Stimulated activated CD8-positive, alpha-beta memory T cell treated with anti-CD3 and anti-CD28 coated beads, Interleukin-12 subunit alpha, Interleukin-12 subunit beta, amount 100 ng/mL, for 4 hours (primary cell): Measurements from ENCODE around the gene PDXP.
"Not testable (repeated sequence)": the region's sequence is repeated elsewhere in the genome, so short reads cannot be mapped to it uniquely, and the experiment has no call there.

Experiments used
- DNase-seq: peaks from one replicate; pipeline ENCODE4 v3.0.0-alpha.2; 2020; ENCODE audit warnings: low read depth

The PDXP gene

GRCh38 chr22:37674951-37675929 lies 16.7 kb downstream of the PDXP start, which contains the start of gene LGALS1:
LGALS1 (plus strand) TSS chr22:37675636; CDS start chr22:37675703, 67 bp downstream.
- peak; percentile 42 for DNase-seq

DNA sequence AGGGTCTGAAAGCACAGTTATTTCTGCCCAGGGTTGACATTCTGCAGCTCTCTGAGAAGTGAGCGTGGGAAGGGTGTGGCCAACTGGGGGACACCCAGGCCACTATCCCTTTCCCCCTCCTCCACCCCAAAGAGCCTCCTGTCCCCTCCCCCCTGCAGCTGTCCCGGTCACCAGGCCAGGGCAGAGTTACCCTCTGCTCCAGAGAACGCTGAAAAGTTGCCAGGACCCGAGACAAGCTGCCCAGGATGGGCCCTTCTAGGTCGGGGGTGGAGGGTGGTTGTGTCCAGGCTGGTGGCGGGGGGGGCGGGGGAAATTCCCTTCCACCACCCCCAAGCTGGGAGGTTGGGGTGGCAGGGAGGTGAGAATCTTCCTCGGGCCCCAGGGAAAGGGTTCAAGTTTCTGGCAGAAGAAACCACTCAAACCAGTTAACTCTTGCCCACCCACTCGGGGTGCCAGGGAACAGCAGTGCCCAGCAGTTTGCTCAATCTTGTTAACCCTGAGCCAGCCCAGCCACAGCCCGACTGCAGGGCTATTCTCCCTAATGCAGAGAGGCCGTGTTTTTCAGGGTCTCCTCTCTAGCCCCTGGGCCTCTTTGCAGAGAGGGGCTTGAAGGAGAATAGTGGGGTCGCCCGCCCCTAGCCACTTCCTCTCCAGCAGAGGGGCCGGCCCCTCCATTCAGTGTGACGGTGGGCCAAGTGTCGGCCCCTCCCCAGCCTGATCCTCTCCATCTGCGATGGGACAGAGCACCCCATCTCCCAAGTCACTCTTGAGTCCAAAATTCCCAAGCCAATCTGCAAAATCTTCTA lies 17.6 kb downstream of the PDXP start:
- no peak for DNase-seq

DNA sequence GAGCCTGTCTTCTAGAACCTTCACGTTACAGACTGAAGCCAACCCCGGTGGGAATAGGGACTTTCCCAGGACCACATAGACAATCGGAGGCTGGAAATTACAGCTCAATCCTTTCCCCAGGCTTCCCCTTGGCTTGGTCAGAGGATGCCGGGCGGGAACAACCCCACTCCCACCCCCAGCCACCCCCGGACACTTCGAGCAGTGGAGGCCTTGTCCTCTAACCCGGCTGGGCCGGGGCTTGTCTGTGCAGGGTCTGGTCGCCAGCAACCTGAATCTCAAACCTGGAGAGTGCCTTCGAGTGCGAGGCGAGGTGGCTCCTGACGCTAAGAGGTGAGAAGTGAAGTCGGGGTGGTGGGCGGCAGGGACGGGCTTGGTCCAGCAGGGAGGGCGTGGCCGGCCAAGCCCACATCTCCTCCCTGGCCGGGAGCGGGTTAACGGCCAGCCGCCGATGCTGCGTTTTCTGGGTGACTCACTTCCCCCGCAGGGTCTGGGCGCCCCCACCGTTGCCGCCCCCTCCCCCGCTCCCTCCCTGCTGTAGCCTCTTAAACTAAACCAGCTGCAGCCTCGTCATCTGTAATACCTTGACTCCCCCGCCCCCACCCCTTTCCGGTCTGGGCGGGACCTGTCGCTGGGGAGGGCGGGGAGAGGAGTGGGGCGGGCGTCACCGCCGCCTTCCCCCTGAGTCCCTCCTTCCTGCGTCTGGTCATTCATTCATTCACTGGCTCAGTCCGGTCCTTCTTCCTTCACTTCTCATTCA lies 18.4 kb downstream of the PDXP start:
- peak; percentile 91 for DNase-seq

DNA sequence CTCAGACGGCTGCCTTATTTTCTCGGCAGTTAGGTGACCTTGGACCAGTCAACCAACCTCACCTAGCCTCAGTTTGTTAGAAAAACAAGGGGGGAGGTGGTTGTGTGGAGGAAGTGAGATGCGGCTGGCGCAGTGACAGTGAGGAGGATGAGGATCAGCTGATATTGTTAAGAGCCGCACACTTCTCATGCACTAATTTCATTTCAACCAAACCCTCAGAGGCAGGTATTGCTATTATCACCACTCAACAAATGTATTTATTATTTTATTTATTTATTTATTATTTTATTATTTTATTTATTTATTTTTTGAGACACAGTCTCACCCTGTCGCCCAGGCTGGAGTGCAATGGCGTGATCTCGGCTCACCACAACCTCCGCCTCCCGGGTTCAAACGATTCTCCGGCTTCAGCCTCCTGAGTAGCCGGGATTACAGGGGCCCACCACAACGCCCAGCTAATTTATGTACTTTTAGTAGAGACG lies 19.0 kb downstream of the PDXP start:
- no peak for DNase-seq

DNA sequence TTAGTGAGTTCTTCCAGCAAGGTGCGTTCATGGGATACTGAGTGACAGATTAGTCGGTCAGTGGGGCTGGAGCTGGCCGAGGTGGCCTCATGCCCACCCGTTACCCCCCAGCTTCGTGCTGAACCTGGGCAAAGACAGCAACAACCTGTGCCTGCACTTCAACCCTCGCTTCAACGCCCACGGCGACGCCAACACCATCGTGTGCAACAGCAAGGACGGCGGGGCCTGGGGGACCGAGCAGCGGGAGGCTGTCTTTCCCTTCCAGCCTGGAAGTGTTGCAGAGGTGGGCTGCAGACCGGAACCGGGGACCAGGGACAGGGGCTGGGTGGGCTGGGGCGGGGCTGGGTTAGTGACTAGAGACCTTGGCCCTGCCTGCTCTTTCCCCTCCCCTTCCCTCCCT lies 19.8 kb downstream of the PDXP start:
- DNase-seq: no peak

DNA sequence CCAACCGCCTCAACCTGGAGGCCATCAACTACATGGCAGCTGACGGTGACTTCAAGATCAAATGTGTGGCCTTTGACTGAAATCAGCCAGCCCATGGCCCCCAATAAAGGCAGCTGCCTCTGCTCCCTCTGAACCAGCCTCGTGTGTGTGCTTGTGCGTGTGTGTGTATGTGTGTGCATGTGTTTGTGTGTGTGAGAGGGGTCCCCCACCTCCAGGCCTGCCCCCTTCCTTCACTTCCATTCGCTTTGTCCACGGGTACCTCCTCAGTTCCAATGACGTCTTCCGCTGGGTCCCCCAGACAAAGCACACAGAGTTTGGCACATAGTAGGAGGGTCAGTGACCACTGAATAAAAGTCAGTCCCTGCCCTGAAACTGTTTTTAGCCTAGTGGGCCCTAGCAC lies 21.1 kb downstream of the PDXP start:
- DNase-seq: no peak

- DNase-seq: no peak
Observed at GRCh38 chr22:37680191-37680851, 21.8 kb downstream of the PDXP start.

- DNase-seq: no peak
Observed at GRCh38 chr22:37681001-37681424, 22.5 kb downstream of the PDXP start.

- peak; percentile 45 for DNase-seq
Observed at GRCh38 chr22:37681556-37682049, 23.1 kb downstream of the PDXP start.

GRCh38 chr22:37684803-37685615 lies 26.5 kb downstream of the PDXP start:
- no peak for DNase-seq

- DNase-seq: peak; percentile 64
Observed at GRCh38 chr22:37686002-37686982, 27.8 kb downstream of the PDXP start, which contains the start of gene NOL12. NOL12 (plus strand) TSS chr22:37686343; CDS start chr22:37686393, 50 bp downstream.

DNA sequence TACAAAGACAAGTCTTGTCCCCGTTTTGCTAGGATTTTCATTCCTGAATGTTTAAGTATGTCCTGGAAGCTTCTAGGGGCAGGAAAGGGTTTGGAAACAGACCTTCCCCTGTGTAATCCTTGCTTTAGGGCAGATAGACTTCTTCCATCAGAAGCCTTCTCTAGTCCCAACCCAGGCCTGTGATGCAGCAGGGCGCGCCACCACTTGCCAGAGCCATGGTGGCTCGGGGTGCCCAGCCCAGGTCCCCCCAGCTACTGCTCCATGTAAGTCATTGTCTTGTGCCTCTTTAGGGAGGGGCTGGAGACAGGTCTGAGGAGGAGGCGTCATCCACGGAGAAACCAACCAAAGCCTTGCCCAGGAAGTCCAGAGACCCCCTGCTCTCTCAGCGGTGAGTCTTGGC lies 31.9 kb downstream of the PDXP start:
- DNase-seq: no peak

DNA sequence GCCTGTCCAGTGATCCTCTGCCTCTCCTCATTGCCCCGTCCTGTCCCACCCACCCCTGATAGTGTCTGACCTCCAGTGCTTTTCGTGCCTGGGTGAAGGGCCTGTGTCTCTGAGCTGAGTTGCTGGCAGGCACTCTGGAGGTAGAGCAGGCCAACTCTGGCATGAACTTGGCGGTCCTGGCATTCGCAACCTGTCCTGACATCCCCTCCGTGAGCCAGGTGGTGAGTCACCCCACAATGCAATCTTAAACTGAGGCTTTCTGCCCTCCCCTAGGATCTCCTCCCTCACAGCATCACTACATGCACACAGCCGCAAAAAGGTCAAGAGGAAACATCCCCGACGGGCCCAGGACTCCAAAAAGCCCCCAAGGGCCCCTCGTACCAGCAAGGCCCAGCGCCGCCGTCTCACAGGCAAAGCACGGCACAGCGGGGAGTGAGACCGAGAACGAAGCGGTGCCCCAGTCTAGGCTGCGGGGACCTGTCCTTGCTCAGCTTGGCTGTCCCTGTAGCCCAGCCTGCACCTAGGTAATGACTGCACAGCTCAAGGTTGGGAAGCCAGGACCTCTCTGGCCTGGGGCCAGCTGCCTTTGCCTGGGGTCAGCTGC lies 32.5 kb downstream of the PDXP start:
- DNase-seq: no peak

DNA sequence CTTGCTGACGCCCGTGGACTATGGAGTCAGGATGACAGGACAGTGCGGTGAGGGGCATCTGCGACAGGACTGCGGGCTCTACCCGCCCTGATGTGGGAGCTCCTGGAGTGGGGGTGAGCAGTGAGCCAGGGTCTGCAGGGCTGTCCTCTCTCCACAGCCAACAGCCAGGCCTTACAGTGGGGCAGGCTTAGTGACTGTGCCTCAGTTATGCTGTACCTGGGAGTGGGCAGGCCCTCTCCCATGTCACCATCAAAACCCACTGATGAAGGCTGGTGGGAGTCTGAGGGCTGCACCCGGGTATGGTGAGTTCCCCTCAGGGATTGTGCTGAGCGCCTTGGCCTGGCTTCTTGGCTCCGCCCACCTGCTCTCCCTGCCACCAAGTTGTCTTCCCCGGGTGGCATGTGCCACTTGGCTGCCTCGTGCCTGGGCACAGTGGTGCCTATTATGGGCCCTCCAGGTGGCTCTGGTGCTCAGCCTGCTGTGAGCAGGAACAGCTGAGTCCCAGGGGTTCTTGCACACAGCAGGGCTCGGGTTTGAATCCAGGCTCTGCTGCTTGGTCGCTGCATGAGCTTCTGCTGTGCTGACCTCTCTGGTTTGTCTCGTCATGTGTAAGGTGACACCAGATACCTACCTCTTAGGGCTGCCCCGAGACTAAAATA lies 34.2 kb downstream of the PDXP start:
- no peak for DNase-seq

- DNase-seq: not testable (repeated sequence)
Observed at GRCh38 chr22:37694131-37694530, 35.6 kb downstream of the PDXP start.

- not testable (repeated sequence) for DNase-seq
Observed at GRCh38 chr22:37696260-37696656, 37.7 kb downstream of the PDXP start.

- DNase-seq: peak; percentile 67
Observed at GRCh38 chr22:37696657-37697537, 38.4 kb downstream of the PDXP start, which contains the start of gene TRIOBP. TRIOBP (plus strand) TSS chr22:37697048; CDS start chr22:37701366, 4,318 bp downstream.
